Stomach smooth muscle (tissue), 2 donors: Measurements from ENCODE around the gene CATSPERZ.

ENCODE experiments used
- H3K27ac ChIP-seq: one replicate; pipeline ENCODE4 v1.7.0; 2013; ENCODE audit warnings: mild to moderate bottlenecking, low read length, inconsistent platforms
- H3K27me3 ChIP-seq, 2 donors: one replicate each; pipeline ENCODE4 v1.7.0; 2013; ENCODE audit warnings: low read length in 2 of 2; ENCODE audit not compliant: insufficient read depth in 2 of 2, control insufficient read depth in 1 of 2
- H3K36me3 ChIP-seq, 2 donors: one replicate each; pipeline ENCODE4 v1.7.0; 2013; ENCODE audit warnings: low read length in 2 of 2; ENCODE audit not compliant: control insufficient read depth in 2 of 2, insufficient read depth in 2 of 2
- H3K4me1 ChIP-seq: one replicate; pipeline ENCODE4 v1.7.0; 2013; ENCODE audit warnings: low read length; ENCODE audit not compliant: control insufficient read depth, insufficient read depth
- H3K4me3 ChIP-seq, 2 donors: one replicate each; pipeline ENCODE4 v1.7.0; 2013; ENCODE audit warnings: low read length in 2 of 2
- H3K9ac ChIP-seq, 2 donors: one replicate each; pipeline ENCODE4 v1.7.0; 2013; ENCODE audit warnings: low read length in 2 of 2, mild to moderate bottlenecking in 1 of 2
- H3K9me3 ChIP-seq, 2 donors: one replicate each; pipeline ENCODE4 v1.7.0; 2013; ENCODE audit warnings: low read length in 2 of 2; ENCODE audit not compliant: control insufficient read depth in 2 of 2
- donor health status: healthy.
- donor health status: Pancreatic carcinoma.

Gene CATSPERZ

GRCh38 chr11:64299847-64300648 is at the start of gene CATSPERZ:
TSS of gene CATSPERZ (plus strand) at chr11:64300358. CDS start at chr11:64300411, 53 bp downstream.
- Histone ChIP-seq H3K9ac (no peak within 1 kb of the TSS), H3K9me3 (no peaks in the 10 kb centered on the region), H3K27me3 (peaks cover 52 to 63% of the 10 kb centered on the region in 2 donors), H3K4me1 (peaks cover 37% of the 10 kb centered on the region), H3K27ac (no peak within 1 kb of the TSS), H3K4me3 (peak within 1 kb of the TSS; percentile 53 to 61), H3K36me3 (no peaks in the 10 kb centered on the region)

GRCh38 chr11:64250415-64251015 is 49.6 kb upstream of the CATSPERZ start:
- Histone ChIP-seq H3K4me3 (peak overlapping the region; percentile 75 to 77), H3K9ac (no peak overlapping the region), H3K9me3 (no peaks in the 10 kb centered on the region), H3K27ac (no peak overlapping the region), H3K27me3 (no peaks in the 10 kb centered on the region), H3K36me3 (peaks cover under 1 to 3% of the 10 kb centered on the region in 2 donors), H3K4me1 (peaks cover 47% of the 10 kb centered on the region)

GRCh38 chr11:64251016-64251752 is 49.0 kb upstream of the CATSPERZ start, which contains the start of gene PLCB3:
TSS of gene PLCB3 (plus strand) at chr11:64251530. CDS start at chr11:64251650, 120 bp downstream.
- Histone ChIP-seq H3K9ac (peak within 1 kb of the TSS; percentile 69 to 75), H3K36me3 (peaks cover 6% of the 10 kb centered on the region in 2 donors), H3K27me3 (no peaks in the 10 kb centered on the region), H3K9me3 (no peaks in the 10 kb centered on the region), H3K4me3 (peak within 1 kb of the TSS; percentile 77 to 81), H3K4me1 (peaks cover 40% of the 10 kb centered on the region), H3K27ac (no peak within 1 kb of the TSS)

- Histone ChIP-seq H3K9ac (peak overlapping the region; percentile 69 to 75), H3K4me3 (peak overlapping the region; percentile 77 to 81), H3K36me3 (peaks cover 8 to 10% of the 10 kb centered on the region in 2 donors), H3K27me3 (no peaks in the 10 kb centered on the region), H3K27ac (no peak overlapping the region), H3K4me1 (peaks cover 39% of the 10 kb centered on the region), H3K9me3 (no peaks in the 10 kb centered on the region)
These were observed 48.5 kb upstream of the CATSPERZ start for GRCh38 chr11:64251753-64252002.

- no peak overlapping the region for H3K27ac ChIP-seq
- H3K36me3 ChIP-seq, result peaks cover 9 to 10% of the 10 kb centered on the region in 2 donors
- H3K27me3 ChIP-seq, result no peaks in the 10 kb centered on the region
- H3K9me3 ChIP-seq, result no peaks in the 10 kb centered on the region
- H3K9ac ChIP-seq, result peak overlapping the region; percentile 69 to 75
- peaks cover 35% of the 10 kb centered on the region for H3K4me1 ChIP-seq
- peak overlapping the region; percentile 77 to 81 for H3K4me3 ChIP-seq
These were observed 47.9 kb upstream of the CATSPERZ start for GRCh38 chr11:64252003-64252872.

- Histone ChIP-seq H3K27me3 (no peaks in the 10 kb centered on the region), H3K27ac (no peak overlapping the region), H3K9ac (peak overlapping the region in 1 of 2 donors; percentile 2), H3K36me3 (peaks cover 9 to 10% of the 10 kb centered on the region in 2 donors), H3K9me3 (no peaks in the 10 kb centered on the region), H3K4me3 (peak overlapping the region in 1 of 2 donors; percentile 81), H3K4me1 (peaks cover 28% of the 10 kb centered on the region)
These were observed 47.1 kb upstream of the CATSPERZ start for GRCh38 chr11:64253043-64253442.

- Histone ChIP-seq H3K9ac (peak overlapping the region in 1 of 2 donors; percentile 21), H3K4me1 (peaks cover 28% of the 10 kb centered on the region), H3K4me3 (peak overlapping the region in 1 of 2 donors; percentile 81), H3K9me3 (no peaks in the 10 kb centered on the region), H3K27ac (no peak overlapping the region), H3K27me3 (no peaks in the 10 kb centered on the region), H3K36me3 (peaks cover 11 to 13% of the 10 kb centered on the region in 2 donors)
These were observed 46.7 kb upstream of the CATSPERZ start for GRCh38 chr11:64253481-64253880.

GRCh38 chr11:64254326-64254725 is 45.8 kb upstream of the CATSPERZ start:
- Histone ChIP-seq H3K4me3 (no peak overlapping the region), H3K36me3 (peaks cover 14 to 15% of the 10 kb centered on the region in 2 donors), H3K4me1 (peaks cover 28% of the 10 kb centered on the region), H3K9ac (no peak overlapping the region), H3K27ac (no peak overlapping the region), H3K9me3 (no peaks in the 10 kb centered on the region), H3K27me3 (no peaks in the 10 kb centered on the region)

- Histone ChIP-seq H3K9me3 (no peaks in the 10 kb centered on the region), H3K9ac (no peak overlapping the region), H3K27ac (no peak overlapping the region), H3K4me1 (peaks cover 28% of the 10 kb centered on the region), H3K4me3 (no peak overlapping the region), H3K27me3 (no peaks in the 10 kb centered on the region), H3K36me3 (peaks cover 14 to 15% of the 10 kb centered on the region in 2 donors)
These were observed 44.7 kb upstream of the CATSPERZ start for GRCh38 chr11:64255135-64256128.
